HepG2 (cell line): ENCODE results near the gene SDR42E2. TPM values are rescaled to one million over a fixed set of nuclear protein-coding genes. Genes with fewer than 3 reads are reported as not detected.
A peak's percentile ranks its signal among the peaks of the same experiment; 100 is the strongest.

Source experiments
- AKAP8 ChIP-seq: sonication (generic); formaldehyde crosslinking; IDR thresholded peaks from 2 replicates; pipeline ENCODE4 v1.5.1; 2020; ENCODE audit warnings: mild to moderate bottlenecking, missing genetic modification reagents
- ATF7 ChIP-seq, 2 experiments: fragments of 450-650 bp in 1 of 2; sonication (generic) in 1 of 2; formaldehyde crosslinking in 1 of 2; IDR thresholded peaks; 2 replicates each; pipeline versions ENCODE4 v1.4.0 to v1.6.1; 2016 to 2020; ENCODE audit warnings: antibody characterized with exemption in 1 of 2, mild to moderate bottlenecking in 1 of 2, missing genetic modification reagents in 1 of 2
- CC2D1A ChIP-seq: sonication (generic); formaldehyde crosslinking; IDR thresholded peaks from 2 replicates; pipeline ENCODE4 v1.8.1; 2023; ENCODE audit warnings: mild to moderate bottlenecking, missing genetic modification reagents
- DDIT3 ChIP-seq: sonication (generic); formaldehyde crosslinking; IDR thresholded peaks from 2 replicates; pipeline ENCODE4 v1.4.0; 2020; ENCODE audit warnings: mild to moderate bottlenecking, missing genetic modification reagents
- FOXC1 ChIP-seq: sonication (generic); formaldehyde crosslinking; IDR thresholded peaks from 2 replicates; pipeline ENCODE4 v1.8.0; 2022; ENCODE audit warnings: mild to moderate bottlenecking, missing genetic modification reagents, borderline replicate concordance
- GZF1 ChIP-seq: sonication (generic); formaldehyde crosslinking; IDR thresholded peaks from 2 replicates; pipeline ENCODE4 v1.5.1; 2020; ENCODE audit warnings: mild to moderate bottlenecking, missing genetic modification reagents
- NFE2L2 ChIP-seq: fragments of 150-350 bp; IDR thresholded peaks from 2 replicates; pipeline ENCODE4 v1.6.1; 2014; ENCODE audit warnings: low read length
- PRDM15 ChIP-seq: sonication (generic); formaldehyde crosslinking; IDR thresholded peaks from 2 replicates; pipeline ENCODE4 v1.4.0; 2020; ENCODE audit warnings: missing genetic modification reagents
- TARDBP ChIP-seq: sonication (generic); formaldehyde crosslinking; IDR thresholded peaks from 2 replicates; pipeline ENCODE4 v1.8.0; 2022; ENCODE audit warnings: mild to moderate bottlenecking, missing genetic modification reagents
- YY1 ChIP-seq: IDR thresholded peaks from 2 replicates; pipeline ENCODE4 v1.6.1; 2011; ENCODE audit warnings: low read length, low read depth, moderate library complexity, mild to moderate bottlenecking; ENCODE audit not compliant: insufficient read depth, insufficient replicate concordance
- ZBTB10 ChIP-seq: sonication (generic); formaldehyde crosslinking; IDR thresholded peaks from 2 replicates; pipeline ENCODE4 v1.4.0; 2020; ENCODE audit warnings: missing genetic modification reagents, borderline replicate concordance
- ZNF12 ChIP-seq: sonication (generic); formaldehyde crosslinking; IDR thresholded peaks from 2 replicates; pipeline ENCODE4 v1.5.0; 2020; ENCODE audit warnings: missing genetic modification reagents
- ZNF275 ChIP-seq: sonication (generic); formaldehyde crosslinking; IDR thresholded peaks from 2 replicates; pipeline ENCODE4 v1.8.0; 2022; ENCODE audit warnings: missing genetic modification reagents, mild to moderate bottlenecking, inconsistent platforms, borderline replicate concordance
- ZNF317 ChIP-seq: sonication (generic); formaldehyde crosslinking; IDR thresholded peaks from 2 replicates; pipeline ENCODE4 v1.5.0; 2020; ENCODE audit warnings: mild to moderate bottlenecking, missing genetic modification reagents
- ZNF460 ChIP-seq: sonication (generic); formaldehyde crosslinking; IDR thresholded peaks from 2 replicates; pipeline ENCODE4 v1.5.1; 2020; ENCODE audit warnings: missing genetic modification reagents, mild to moderate bottlenecking, borderline replicate concordance
- ZNF512B ChIP-seq: sonication (generic); formaldehyde crosslinking; IDR thresholded peaks from 2 replicates; pipeline ENCODE4 v1.5.1; 2020; ENCODE audit warnings: missing genetic modification reagents, mild to moderate bottlenecking, borderline replicate concordance
- ZNF703 ChIP-seq: sonication (generic); formaldehyde crosslinking; IDR thresholded peaks from 2 replicates; pipeline ENCODE4 v1.5.1; 2020; ENCODE audit warnings: missing genetic modification reagents, mild to moderate bottlenecking, moderate library complexity, borderline replicate concordance
- polyA plus RNA-seq, 8 experiments: library from polyadenylated mRNA; depleted of rRNA in 3 of 8; stranded (reverse) in 7 of 8; unstranded in 1 of 8; fragments of >200 nt; fragmentation: Illumina TruSeq in 4 of 8; extraction: Trizol in 4 of 8; gene quantifications; 2 replicates each; pipeline versions ENCODE4 v1.2.1 to v1.2.3, GENCODE V29; 2011 to 2016; ENCODE audit warnings: low read depth in 4 of 8, missing spikeins in 1 of 8, mixed read lengths in 1 of 8; ENCODE audit not compliant: insufficient read depth in 1 of 8
- total RNA-seq, 5 experiments: library from RNA; depleted of rRNA; stranded (reverse); fragments of >200 nt; fragmentation: Illumina TruSeq; extraction: Trizol; gene quantifications; 2 replicates each; pipeline ENCODE4 v1.2.3, GENCODE V29; 2016; ENCODE audit warnings: low read depth in 1 of 5

Gene SDR42E2
- total and polyA plus RNA-seq, 2 of the 13 experiments (the other 11 are each of a cell fraction or from before 2014, with no cell fraction given): 0.05 to 0.11 TPM

GRCh38 chr16:22188595-22189442 is 26.5 kb downstream of the SDR42E2 start (continued):
- TF ChIP-seq ZNF512B (CRISPR knock-in tag) (0 out of 2 replicates have a peak, but pooled peaks have one; percentile 74), ZNF12 (CRISPR knock-in tag) (0 out of 2 replicates have a peak, but pooled peaks have one; percentile 10), ZNF317 (CRISPR knock-in tag) (no peak), ZNF703 (CRISPR knock-in tag) (no peak), DDIT3 (CRISPR knock-in tag) (no peak), PRDM15 (no peak), ZNF275 (CRISPR knock-in tag) (no peak), CC2D1A (no peak), NFE2L2 (no peak), AKAP8 (no peak), ATF7 (IDR thresholded peaks at IDR 0.05) (no peak), ATF7 (CRISPR knock-in tag; IDR thresholded peaks at IDR 0.05) (no peak), TARDBP (CRISPR knock-in tag) (no peak), ZBTB10 (CRISPR knock-in tag) (no peak), GZF1 (CRISPR knock-in tag) (no peak), ZNF460 (CRISPR knock-in tag) (no peak), YY1 (no peak), FOXC1 (CRISPR knock-in tag) (no peak)
